ENCODE results near the gene DNHD1. TPM values are rescaled to one million over a fixed set of nuclear protein-coding genes. Genes with fewer than 3 reads are reported as not detected.

The DNHD1 gene
- total and polyA plus RNA-seq, 8 donors, result 1.9 to 11.2 (median 3.5) TPM

DNA sequence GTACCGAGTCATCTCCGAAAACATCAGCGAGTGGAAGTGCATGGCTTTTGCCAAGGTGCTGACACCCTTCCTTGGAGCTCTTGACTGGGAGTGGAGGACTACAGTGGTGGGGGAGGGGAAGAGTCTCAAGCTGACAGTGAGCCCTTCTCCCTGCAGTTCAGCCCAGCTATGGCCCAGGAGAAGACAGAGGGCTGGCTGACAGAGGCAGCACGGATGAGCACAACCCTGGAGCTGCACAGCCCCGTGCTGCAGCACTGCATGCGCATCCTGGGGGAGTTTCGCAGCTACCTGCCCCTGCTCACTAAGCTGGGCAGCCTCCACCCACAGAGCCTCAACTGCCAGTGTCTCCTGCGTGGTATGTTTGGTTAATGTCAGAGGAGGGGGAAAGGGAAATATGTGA lies 41.4 kb downstream of the DNHD1 start:
- Histone ChIP-seq H3K9me3 (no peaks in the 10 kb centered on the region), H3K27ac (no peak overlapping the region), H3K4me3 (no peak overlapping the region), H3K4me1 (no peaks in the 10 kb centered on the region), H3K27me3 (no peaks in the 10 kb centered on the region), H3K36me3 (no peaks in the 10 kb centered on the region)
- intact Hi-C loops (cut with DNase I), result loop anchor here in 2 of 3 donors (10.0 kb wide), 2 partner anchors 146 to 166 kb away; partner anchors contain the start of gene MRPL17 (in 1 of the 2)
- TF ChIP-seq, protein P1, sequence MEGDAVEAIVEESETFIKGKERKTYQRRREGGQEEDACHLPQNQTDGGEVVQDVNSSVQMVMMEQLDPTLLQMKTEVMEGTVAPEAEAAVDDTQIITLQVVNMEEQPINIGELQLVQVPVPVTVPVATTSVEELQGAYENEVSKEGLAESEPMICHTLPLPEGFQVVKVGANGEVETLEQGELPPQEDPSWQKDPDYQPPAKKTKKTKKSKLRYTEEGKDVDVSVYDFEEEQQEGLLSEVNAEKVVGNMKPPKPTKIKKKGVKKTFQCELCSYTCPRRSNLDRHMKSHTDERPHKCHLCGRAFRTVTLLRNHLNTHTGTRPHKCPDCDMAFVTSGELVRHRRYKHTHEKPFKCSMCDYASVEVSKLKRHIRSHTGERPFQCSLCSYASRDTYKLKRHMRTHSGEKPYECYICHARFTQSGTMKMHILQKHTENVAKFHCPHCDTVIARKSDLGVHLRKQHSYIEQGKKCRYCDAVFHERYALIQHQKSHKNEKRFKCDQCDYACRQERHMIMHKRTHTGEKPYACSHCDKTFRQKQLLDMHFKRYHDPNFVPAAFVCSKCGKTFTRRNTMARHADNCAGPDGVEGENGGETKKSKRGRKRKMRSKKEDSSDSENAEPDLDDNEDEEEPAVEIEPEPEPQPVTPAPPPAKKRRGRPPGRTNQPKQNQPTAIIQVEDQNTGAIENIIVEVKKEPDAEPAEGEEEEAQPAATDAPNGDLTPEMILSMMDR (IDR thresholded peaks at IDR 0.05), result no peak
- ATAC-seq (no peak), DNase-seq (no peak), FAIRE-seq (no peak)
- WGBS, 2 donors, result 81 to 82% methylated on average over 8 of the region's 8 CpGs

DNA sequence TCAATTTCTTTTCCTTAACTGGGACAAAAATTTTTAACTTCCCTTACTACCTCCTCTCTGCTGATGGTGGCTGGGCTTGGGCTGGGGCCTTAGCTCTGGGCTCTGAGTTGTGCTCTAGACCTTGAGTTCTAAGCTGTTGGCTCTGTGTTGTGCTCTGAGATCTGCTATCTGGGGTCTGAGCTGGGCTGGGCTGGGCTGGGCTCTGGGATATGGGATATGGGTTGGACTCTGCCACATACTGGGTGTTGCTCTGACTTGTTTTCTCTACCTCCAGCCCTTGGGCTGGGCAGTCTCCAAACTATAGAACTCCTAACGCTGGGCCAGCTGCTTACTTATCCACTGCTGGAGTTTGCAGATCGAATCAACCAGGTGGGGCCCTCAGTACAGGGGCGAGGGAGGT lies 41.9 kb downstream of the DNHD1 start:
- no peaks in the 10 kb centered on the region for H3K36me3 ChIP-seq
- H3K4me1 ChIP-seq, result no peaks in the 10 kb centered on the region
- TF ChIP-seq, protein P1 (IDR thresholded peaks at IDR 0.05), result no peak
- H3K27ac ChIP-seq, result no peak overlapping the region
- no peaks in the 10 kb centered on the region for H3K9me3 ChIP-seq
- FAIRE-seq (no peak), DNase-seq (no peak), ATAC-seq (peak in 1 of 4 donors; percentile 35)
- WGBS, 2 donors, result 74 to 78% methylated on average over 3 of the region's 3 CpGs
- no peaks in the 10 kb centered on the region for H3K27me3 ChIP-seq
- H3K4me3 ChIP-seq, result no peak overlapping the region
- intact Hi-C loops (cut with DNase I), result loop anchor here in 2 of 3 donors (10.0 kb wide), 2 partner anchors 146 to 166 kb away; partner anchors contain the start of gene MRPL17 (in 1 of the 2)

- no peaks in the 10 kb centered on the region for H3K36me3 ChIP-seq
- DNase-seq (no peak), ATAC-seq (no peak), FAIRE-seq (no peak)
- no peaks in the 10 kb centered on the region for H3K27me3 ChIP-seq
- intact Hi-C loops (cut with DNase I), result loop anchor here in 2 of 3 donors (10.0 kb wide), 2 partner anchors 145 to 165 kb away; partner anchors contain the start of gene MRPL17 (in 1 of the 2)
- no peaks in the 10 kb centered on the region for H3K9me3 ChIP-seq
- no peak overlapping the region for H3K27ac ChIP-seq
- H3K4me1 ChIP-seq, result peaks cover 0 to 4% (median 0%) of the 10 kb centered on the region in 3 donors
- H3K4me3 ChIP-seq, result no peak overlapping the region
- 87 to 90% methylated on average over 12 of the region's 12 CpGs for WGBS, 2 donors
- TF ChIP-seq, protein P1 (IDR thresholded peaks at IDR 0.05), result no peak
Observed at GRCh38 chr11:6539748-6540268, 42.7 kb downstream of the DNHD1 start.

- TF ChIP-seq, protein P1 (IDR thresholded peaks at IDR 0.05), result no peak
- peaks cover 0 to 4% (median 3%) of the 10 kb centered on the region in 3 donors for H3K4me1 ChIP-seq
- H3K27me3 ChIP-seq, result no peaks in the 10 kb centered on the region
- H3K27ac ChIP-seq, result no peak overlapping the region
- no peaks in the 10 kb centered on the region for H3K36me3 ChIP-seq
- 69 to 81% methylated on average over 4 of the region's 4 CpGs for WGBS, 2 donors
- intact Hi-C loops (cut with DNase I), result no loop called here
- ATAC-seq, result no peak
- no peak overlapping the region for H3K4me3 ChIP-seq
- no peak for FAIRE-seq
- H3K9me3 ChIP-seq, result no peaks in the 10 kb centered on the region
- DNase-seq, result no peak
Observed at GRCh38 chr11:6541356-6541755, 44.3 kb downstream of the DNHD1 start.

GRCh38 chr11:6542727-6543126 lies 45.6 kb downstream of the DNHD1 start:
- Histone ChIP-seq H3K36me3 (no peaks in the 10 kb centered on the region), H3K9me3 (no peaks in the 10 kb centered on the region), H3K4me3 (no peak overlapping the region), H3K4me1 (peaks cover 0 to 4% (median 3%) of the 10 kb centered on the region in 3 donors), H3K27ac (no peak overlapping the region), H3K27me3 (no peaks in the 10 kb centered on the region)
- ATAC-seq (no peak), DNase-seq (no peak), FAIRE-seq (no peak)
- 79 to 80% methylated on average over 2 of the region's 2 CpGs for WGBS, 2 donors
- intact Hi-C loops (cut with DNase I), result no loop called here
- TF ChIP-seq, protein P1 (IDR thresholded peaks at IDR 0.05), result no peak
